ENCODE data around the gene SMURF1.

DNA sequence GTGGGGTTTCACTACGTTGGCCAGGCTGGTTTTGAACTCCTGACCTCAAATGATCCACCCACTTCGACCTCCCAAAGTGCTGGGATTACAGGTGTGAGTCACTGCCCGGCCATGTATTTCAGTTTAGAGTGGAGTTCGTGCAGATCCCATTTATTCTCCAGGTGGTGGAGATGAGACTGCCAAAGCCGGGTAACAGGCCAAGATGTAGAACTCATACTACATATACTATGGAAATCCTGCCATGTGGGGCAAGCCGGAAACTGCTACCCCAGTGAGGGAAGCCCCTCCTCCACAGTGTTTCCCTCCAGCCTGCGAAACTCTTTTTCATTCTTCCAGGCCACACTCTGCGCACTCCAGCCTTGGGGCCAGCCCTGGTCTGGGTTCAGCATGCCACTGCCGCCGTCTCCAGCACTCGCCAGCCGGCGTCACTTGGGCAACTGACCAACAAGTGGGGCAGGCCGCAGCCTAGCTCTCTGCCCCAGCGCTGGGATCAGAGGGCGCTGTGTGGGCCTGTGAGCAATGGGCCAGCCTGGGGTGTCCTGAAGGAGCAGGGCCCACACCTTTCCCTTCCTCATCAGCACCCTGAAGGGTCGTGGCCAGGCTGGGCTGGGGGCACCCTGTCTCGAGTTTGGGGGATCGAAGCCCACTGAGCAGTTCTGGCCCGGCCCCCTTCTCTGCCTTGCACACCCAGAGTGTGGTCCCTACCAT, 143.6 kb downstream of the SMURF1 start:
- TF ChIP-seq POLR2AphosphoS5 (IDR thresholded peaks at IDR 0.05; ENCODE audit: low read depth, low read length) (no peak), SPI1 (IDR thresholded peaks at IDR 0.05; ENCODE audit: low read depth, low read length) (no peak), POLR2A (IDR thresholded peaks at IDR 0.05; ENCODE audit: low read depth, low read length) (no peak), PAX5 (IDR thresholded peaks at IDR 0.05; ENCODE audit: insufficient read depth, low read length, severe bottlenecking) (no peak)

All from GM12891 (cell line).